Mesenteric fat pad (tissue), 1 donor: ENCODE data around the gene TTYH1. TPM values are rescaled to one million over a fixed set of nuclear protein-coding genes. Genes with fewer than 3 reads are reported as not detected.

Experiments
- DNase-seq: peaks from one replicate; pipeline ENCODE4 v3.0.0-alpha.2; 2020; ENCODE audit warnings: low spot score
- total RNA-seq: library from RNA; stranded (reverse); fragmentation: NEBNext Ultra II Directional; extraction: Animal tissue kit (Norgen Biotek cat#: 25700); gene quantifications from one replicate; pipeline ENCODE4 v1.2.1, GENCODE V29; 2021
- donor health status: DM: yes; HTN: yes; CAD: no.

Gene TTYH1
- total RNA-seq, 1 donor from 2014 or later, result not detected

DNA sequence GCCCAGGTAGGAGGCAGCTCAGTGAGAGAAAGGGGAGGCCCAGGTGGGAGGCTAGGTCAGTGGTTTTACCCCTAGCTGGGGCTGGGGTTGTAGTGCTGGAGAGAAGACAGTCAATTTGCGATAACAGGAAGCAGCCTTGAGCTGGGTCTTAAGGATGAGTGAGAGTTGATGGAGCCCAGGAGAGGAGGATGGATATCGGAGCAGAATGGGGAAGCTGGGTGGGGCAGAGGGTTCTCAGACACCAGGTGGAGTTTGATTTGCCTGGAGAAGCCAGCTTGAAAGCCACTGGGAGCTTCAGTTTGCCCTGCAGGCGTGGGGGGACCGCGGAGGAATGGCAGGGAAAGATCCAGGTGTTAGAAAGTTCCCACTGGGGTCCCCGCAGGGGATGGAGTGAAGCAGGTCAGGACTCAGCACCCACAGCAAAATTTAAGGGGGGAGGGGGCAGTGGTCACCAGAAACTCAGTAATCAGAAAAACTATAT, 58.7 kb downstream of the TTYH1 start:
- no peak for DNase-seq

DNA sequence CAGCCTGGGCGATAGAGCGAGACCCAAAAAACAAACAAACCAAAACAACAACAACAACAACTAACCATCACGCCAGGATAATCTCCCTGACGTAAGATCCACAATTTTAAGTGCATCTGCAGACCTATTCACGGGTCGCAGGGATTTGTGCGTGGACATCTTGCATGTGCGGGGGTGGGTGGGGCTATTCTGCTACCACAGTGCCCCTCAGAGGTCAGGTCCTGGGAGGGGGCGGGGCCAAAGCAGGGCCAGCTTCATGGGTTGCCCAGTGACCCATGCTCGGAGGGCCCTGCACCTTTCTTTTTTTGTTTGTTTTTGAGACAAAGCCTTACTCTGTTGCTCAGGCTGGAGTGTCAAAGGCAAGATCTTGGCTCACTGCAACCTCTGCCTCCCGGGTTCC, 60.4 kb downstream of the TTYH1 start:
- DNase-seq, result no peak

DNA sequence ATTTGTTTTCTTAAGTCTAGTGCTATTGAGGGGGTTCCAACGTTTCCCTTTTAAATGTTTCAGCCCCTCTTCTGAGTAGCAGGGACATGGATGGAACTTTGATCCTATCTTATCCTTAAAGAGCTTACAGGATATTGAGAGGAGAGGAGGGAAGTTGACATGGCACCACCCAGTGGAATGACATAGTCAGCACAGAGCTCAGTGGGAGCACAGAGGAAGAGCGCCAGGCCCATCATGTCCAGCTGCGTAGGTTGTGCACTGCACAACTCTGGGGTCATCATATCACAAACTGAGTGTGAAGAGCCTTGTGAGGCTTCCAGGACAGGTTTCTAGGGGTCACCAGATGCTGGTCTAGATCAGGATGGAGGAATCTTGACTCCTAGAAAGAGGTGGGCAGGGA, 62.4 kb downstream of the TTYH1 start:
- DNase-seq, result no peak

DNA sequence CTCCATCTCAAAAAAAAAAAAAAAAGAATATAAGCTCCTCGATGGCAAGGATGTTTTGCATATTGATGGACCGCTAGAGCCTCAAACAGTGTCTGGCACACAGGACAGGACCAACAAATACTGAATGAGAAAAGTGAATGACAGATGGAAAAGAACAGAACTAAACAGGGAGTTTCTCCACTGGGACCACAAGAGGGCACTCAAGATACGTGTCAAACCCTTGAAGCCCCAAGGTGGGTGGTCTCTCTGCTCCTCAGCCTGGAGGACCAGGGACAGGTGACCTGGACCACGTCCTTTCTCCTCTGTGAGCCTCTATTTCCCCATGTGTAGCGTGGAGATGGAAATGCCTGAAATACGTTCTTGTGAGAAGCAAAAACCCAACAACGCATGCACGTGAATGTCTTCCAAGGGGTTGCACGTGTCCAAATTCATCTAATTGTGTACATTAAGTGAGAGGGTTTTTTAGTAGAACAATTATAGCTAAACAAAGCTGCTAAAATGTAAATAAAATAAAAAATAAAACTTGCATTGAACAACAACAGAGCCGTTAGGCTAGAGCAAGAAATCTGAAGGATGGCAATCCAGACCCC, 63.5 kb downstream of the TTYH1 start:
- no peak for DNase-seq

DNA sequence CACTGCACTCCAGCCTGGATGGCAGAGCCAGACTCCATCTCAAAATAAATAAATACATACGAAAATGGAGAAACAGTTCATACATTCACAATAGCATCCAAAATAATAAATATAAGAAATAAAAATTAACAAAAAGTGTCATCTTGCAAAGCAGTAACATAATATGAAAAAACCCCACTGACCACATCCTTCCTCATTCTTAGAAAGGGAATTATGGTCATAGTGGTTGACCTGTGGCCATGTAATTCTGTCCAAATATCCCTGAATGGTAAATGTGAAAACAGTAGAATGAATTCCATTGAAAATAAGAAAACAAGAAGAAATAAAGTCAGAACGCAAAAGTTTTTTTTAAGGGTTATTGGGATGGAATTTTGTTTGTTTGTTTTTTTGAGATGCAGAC, 64.8 kb downstream of the TTYH1 start:
- DNase-seq, result no peak

DNA sequence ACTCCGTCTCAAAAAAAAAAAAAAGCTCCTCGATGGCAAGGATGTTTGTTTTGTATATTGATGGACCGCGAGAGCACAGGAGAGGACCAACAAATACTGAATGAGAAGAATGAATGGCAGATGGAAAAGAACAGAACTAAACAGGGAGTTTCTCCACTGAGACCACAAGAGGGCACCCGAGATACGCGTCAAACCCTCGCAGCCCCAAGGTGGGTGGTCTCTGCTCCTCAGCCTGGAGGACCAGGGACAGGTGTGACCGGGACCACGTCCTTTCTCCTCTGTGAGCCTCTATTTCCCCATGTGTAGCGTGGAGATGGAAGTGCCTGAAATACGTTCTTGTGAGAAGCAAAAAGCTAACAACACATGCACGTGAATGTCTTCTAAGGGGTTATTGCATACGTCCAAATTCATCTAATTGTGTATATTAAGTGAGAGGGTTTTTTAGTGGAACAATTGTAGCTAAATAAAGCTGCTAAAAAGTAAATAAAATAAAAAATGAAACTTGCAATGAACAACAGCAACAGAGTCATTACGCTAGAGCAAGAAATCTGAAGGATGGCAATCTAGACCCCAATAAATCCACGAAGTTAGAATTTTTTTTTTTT, 66.2 kb downstream of the TTYH1 start:
- no peak for DNase-seq

DNA sequence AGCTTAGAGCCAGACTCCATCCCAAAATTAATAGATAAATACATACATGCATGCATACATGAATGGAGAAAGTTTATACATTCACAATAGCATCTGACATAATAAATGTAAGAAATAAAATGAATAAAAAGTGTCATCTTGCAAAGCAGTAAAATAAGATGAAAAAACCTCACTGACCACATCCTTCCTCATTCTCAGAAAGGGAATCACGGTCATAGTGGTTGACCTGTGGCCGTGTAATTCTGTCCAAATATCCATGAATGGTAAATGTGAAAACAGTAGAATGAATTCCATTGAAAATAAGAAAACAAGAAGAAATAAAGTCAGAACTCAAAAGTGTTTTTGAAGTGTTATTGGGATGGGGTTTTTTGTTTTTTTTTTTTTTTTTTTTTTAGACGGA, 67.6 kb downstream of the TTYH1 start:
- no peak for DNase-seq

DNA sequence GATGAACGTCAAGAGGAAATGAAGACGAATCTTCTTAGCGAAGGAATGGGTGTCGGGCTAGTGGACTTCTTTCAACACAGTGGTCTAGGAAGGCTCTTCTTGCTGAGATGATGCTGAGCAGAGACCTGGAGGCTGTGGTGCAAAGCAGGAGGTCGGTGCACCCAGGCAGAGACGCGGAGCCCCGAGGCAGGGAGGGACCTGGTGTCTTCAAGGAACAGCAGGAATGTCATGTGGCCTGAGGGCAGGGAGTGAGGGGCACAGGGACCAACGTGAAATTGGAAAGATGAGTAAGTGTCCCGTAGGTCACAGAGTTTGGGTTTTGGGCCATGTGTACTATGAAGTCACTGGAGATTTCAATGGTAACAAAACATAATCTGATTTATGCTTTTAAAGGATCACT, 69.2 kb downstream of the TTYH1 start:
- DNase-seq, result peak; percentile 43

DNA sequence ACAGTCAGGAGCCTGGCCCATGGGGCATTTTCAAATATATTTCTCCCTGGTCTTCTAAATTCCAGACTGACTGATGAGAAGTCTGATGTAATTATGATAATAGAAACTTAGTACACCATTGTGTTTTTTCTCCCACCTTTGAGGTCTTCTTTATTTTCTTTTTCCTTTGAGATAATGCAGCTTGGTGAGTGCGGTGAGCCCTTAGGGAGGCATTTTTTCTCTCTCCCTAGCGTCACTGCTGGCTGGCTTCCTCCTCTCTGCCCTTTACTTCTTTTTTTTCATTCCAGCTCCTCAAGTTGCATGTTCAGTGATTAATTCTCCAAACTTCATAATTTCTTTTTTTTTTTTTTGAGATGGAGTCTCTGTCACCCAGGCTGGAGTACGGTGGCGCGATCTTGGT, 70.6 kb downstream of the TTYH1 start:
- DNase-seq, result peak; percentile 64

Other genes with a start within 250 kb of the TTYH1 start
- 1.6 TPM for gene TMC4, start 242.3 kb upstream of the TTYH1 start, total RNA-seq
- gene MBOAT7, start 225.9 kb upstream of the TTYH1 start, total RNA-seq, result 40.9 TPM
- 24.6 TPM for gene TSEN34, start 224.2 kb upstream of the TTYH1 start, total RNA-seq
- gene RPS9, start 214.6 kb upstream of the TTYH1 start, total RNA-seq, result 923 TPM
- gene LILRB3, start 192.5 kb upstream of the TTYH1 start, total RNA-seq, result 50.5 TPM
- 26.5 TPM for gene LILRA6, start 172.7 kb upstream of the TTYH1 start, total RNA-seq
- gene LILRB5, start 158.2 kb upstream of the TTYH1 start, total RNA-seq, result 69.4 TPM
- gene LILRB2, start 134.4 kb upstream of the TTYH1 start, total RNA-seq, result 14.4 TPM
- 23.0 TPM for gene LILRA5, start 102.3 kb upstream of the TTYH1 start, total RNA-seq
- 1.0 TPM for gene LILRA4, start 76.3 kb upstream of the TTYH1 start, total RNA-seq
- 63.8 TPM for gene LAIR1, start 50.5 kb upstream of the TTYH1 start, total RNA-seq
- gene LENG8, start 33.7 kb downstream of the TTYH1 start, total RNA-seq, result 141 TPM
- gene LENG9, start 48.3 kb downstream of the TTYH1 start, total RNA-seq, result 8.3 TPM
- gene CDC42EP5, start 57.8 kb downstream of the TTYH1 start, total RNA-seq, result 38.1 TPM
- 1.7 TPM for gene LAIR2, start 87.4 kb downstream of the TTYH1 start, total RNA-seq
- 10.0 TPM for gene LILRA2, start 158.3 kb downstream of the TTYH1 start, total RNA-seq
- 3.7 TPM for gene LILRA1, start 178.2 kb downstream of the TTYH1 start, total RNA-seq
- 10.5 TPM for gene LILRB1, start 215.0 kb downstream of the TTYH1 start, total RNA-seq
- 14.2 TPM for gene LILRB4, start 247.5 kb downstream of the TTYH1 start, total RNA-seq